Posterior cingulate gyrus (tissue), 11 donors: ENCODE results near the gene ADM2.
"Not testable (repeated sequence)": the region's sequence is repeated elsewhere in the genome, so short reads cannot be mapped to it uniquely, and the experiment has no call there.

Source experiments
- DNase-seq, 10 donors: peaks; one replicate each; pipeline versions ENCODE4 v3.0.0 to v3.0.0-alpha.2; 2020 to 2021; ENCODE audit warnings: mixed read lengths in 3 of 10
- intact Hi-C: fragments of 100-400 bp; cut with DNase I; formaldehyde crosslinking; loops from one replicate; pipeline ENCODE4 v1.15.1; 2023

The ADM2 gene

GRCh38 chr22:50503475-50504145, 22.3 kb downstream of the ADM2 start:
- DNase-seq: no peak
- intact Hi-C loops: loop anchor here (10.0 kb wide), 2 partner anchors 159 to 259 kb away; partner anchors contain the start of genes PPP6R2 and TUBGCP6

DNA sequence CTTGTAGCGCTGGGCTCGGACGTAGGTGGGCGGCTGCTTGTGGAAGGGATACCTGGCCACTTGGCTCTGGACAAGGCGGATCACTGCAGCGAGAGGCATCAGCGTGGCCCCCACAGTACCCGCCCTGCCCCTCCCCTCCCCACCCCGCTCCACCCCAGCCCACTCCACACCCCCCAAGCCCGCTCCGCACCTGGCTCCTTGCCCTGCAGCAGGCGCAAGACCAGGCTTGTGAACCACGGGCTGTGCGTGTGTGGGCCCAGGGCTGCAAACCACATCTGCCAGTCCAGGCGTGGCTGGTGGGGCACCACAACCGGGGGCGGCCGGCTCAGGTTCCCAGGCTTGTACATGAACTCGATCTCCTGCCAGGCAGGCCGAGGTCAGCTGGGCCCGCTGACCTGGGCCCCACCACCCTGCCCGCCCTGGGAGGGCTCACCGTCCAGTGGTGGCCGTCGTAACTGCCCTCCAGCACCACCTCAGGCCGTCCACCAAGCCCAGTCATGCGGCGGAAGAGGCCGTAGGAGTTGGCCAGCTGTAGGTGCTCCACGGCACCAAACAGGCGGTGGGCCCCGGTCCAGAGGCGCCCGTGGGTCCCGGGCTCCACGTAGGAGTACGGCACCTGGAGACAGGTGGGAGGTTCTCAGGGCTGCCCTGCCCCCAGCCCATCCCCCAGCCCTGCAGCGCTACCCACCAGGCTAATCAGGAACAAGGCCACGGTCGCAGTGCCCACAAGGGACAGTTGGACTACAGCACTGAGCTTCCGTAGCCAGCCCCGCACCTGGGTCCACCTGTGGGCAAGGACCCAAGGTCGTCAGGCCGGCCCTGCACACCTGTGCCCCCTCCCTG, 23.2 kb downstream of the ADM2 start:
- intact Hi-C loops: loop anchor here (10.0 kb wide), 2 partner anchors 160 to 260 kb away; partner anchors contain the start of genes PPP6R2 and TUBGCP6
- no peak for DNase-seq

DNA sequence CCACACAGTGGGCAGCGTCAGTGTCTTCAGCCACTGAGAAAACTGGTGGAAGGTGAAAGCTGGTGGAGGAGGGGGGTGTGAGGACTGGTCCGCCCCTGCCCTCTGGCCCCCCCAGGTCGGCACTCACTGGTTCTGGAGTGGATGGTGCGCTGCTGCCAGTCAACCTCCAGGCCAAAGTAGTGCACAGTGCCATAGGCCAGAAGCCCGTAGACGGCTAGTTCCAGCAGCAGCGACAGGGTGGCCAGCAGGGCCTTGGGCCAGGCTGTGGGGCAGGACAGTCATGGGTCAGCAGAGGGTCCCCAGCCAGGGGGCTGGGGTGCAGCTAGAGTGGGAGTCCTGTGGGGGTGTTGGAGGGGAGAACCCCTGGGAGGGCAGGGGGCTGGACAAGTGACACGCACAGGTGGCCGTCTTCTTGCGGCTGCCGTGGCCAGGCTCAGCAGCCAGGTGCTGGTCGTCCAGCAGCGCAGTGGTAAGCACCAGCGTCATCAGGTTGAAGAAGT, 24.0 kb downstream of the ADM2 start:
- intact Hi-C loops: loop anchor here (10.0 kb wide), 2 partner anchors 161 to 261 kb away; partner anchors contain the start of genes PPP6R2 and TUBGCP6

GRCh38 chr22:50505776-50506610, 24.6 kb downstream of the ADM2 start:
- intact Hi-C loops: loop anchor here (10.0 kb wide), 2 partner anchors 161 to 261 kb away; partner anchors contain the start of genes PPP6R2 and TUBGCP6

More for the DNA sequence above, 24.0 kb downstream of the ADM2 start:
- DNase-seq: no peak

GRCh38 chr22:50506611-50507420, 25.5 kb downstream of the ADM2 start:
- intact Hi-C loops: loop anchor here (10.0 kb wide), 2 partner anchors 162 to 262 kb away; partner anchors contain the start of genes PPP6R2 and TUBGCP6
- no peak for DNase-seq

More at GRCh38 chr22:50505776-50506610, 24.6 kb downstream of the ADM2 start:
- no peak for DNase-seq

- DNase-seq: peak; percentile 80 to 99 (median 88)
- intact Hi-C loops: loop anchor here (10.0 kb wide), 2 partner anchors 163 to 263 kb away; partner anchors contain the start of genes PPP6R2 and TUBGCP6
Observed at GRCh38 chr22:50507421-50507990, 26.2 kb downstream of the ADM2 start, which contains the start of gene LMF2. TSS of gene LMF2 (minus strand) at chr22:50507702. CDS start at chr22:50507675, 27 bp downstream.

DNA sequence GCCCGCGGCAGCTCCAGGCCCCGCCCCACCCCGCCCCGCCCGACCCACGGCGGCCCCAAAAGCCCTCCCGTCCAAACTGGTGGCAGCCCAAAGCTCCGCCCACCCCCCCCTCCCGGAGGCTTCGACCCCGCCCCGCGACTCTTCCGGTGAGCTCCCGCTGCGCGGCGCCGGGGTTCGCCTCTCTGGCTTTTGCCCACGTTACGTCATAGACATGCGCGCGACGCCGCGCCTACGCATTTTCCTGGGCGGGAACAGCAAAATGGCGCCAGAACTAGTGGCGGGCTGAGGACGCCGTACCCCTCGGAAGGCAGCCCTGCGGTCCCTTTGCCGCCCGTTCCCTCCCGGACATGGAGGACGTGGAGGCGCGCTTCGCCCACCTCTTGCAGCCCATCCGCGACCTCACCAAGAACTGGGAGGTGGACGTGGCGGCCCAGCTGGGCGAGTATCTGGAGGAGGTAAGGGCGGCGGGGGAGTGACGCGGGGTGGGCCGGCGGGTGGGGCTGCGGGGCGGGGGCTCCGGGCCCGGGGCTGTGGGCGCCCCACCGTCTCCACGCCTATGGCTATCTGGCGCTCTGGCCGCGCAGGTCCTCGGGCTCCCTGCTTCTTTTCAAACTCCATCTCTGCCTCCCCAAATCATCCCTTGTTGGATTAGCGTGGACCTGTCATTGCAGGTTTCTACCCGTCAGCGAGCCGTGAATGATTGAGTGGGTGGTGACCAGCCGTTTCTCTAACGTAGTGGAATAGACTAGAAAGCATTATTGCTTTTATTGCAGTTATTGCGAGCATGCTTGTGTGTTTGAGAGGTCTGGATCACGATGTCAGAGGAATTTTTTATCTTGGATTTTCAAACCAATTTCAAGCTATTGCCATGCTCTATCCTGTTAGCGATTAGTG, 26.9 kb downstream of the ADM2 start, which contains the start of gene NCAPH2:
Gene NCAPH2, plus strand, starts transcription at position 234 of the 894 bp plus-strand sequence. Its CDS starts 114 bp downstream, at position 348.
- DNase-seq: peak; percentile 93 to 99 (median 96)
- intact Hi-C loops: loop anchor here (2.0 to 10.0 kb wide), 3 partner anchors 17 to 263 kb away; partner anchors contain the start of genes PPP6R2, SCO2 and TUBGCP6

DNA sequence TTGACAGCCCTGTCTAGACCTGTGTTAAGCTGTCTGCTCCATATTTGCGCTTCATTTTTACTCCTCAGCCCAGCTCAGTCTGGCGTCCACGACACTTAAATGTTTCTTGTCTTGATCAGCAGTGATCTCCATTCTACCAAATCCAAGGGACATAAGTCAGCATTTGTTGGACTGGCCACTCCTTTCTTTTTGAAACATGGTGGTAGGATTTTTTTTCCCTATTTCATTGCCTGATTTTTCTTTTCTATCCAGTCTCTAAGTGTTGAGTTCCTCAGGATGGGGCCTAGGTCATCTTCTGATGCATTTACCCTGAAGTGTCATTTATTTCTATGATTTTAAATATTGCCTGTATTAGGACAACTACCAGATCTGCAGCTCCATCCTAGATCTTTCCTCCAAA, 27.6 kb downstream of the ADM2 start:
- no peak for DNase-seq
- intact Hi-C loops: loop anchor here (2.0 to 10.0 kb wide), 3 partner anchors 16 to 264 kb away; partner anchors contain the start of genes PPP6R2, SCO2 and TUBGCP6

- intact Hi-C loops: no loop called here
- DNase-seq: no peak
Observed at GRCh38 chr22:50513175-50513574, 31.8 kb downstream of the ADM2 start.

DNA sequence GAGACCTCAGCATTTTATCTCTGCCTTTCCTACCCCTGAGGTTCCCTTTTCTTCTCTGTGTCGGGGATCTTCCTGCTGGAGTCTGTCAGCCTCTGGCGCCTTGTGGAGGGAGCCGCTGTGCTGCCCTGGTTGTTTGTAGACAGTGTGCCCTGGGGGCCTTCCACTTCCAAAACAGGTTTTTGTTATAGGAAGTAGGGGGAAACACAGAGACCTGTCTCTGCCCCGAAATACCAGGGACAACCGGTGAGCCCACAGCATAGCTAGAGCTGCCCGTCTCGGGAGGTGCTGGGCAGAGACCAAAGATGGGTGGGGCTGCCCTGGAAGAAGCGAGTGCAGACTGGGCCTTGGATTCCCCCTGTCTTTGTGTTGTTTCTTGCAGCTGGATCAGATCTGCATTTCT, 34.7 kb downstream of the ADM2 start:
- intact Hi-C loops: no loop called here
- no peak for DNase-seq

DNA sequence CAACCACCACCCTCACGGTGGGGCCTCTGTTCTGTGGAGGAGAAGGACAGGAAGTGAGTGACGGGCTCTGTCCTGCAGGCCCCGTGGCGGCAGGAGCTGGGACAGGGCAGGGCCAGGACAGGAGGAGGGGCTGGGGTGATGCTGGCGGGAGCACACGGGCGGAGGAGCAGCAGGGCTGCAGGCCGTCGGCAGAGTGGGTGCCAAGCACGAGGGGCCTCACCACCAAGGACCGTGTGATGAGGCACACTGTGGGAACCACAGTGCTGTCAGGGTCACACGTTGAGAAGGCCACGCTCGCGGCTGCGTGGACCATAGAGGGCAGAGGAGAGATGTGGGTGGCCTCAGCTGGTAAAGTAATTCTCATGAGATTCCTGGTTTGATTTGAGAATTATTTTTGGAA, 35.5 kb downstream of the ADM2 start:
- intact Hi-C loops: no loop called here
- no peak for DNase-seq

- intact Hi-C loops: no loop called here
- no peak for DNase-seq
Observed at GRCh38 chr22:50517495-50518260, 36.3 kb downstream of the ADM2 start.

DNA sequence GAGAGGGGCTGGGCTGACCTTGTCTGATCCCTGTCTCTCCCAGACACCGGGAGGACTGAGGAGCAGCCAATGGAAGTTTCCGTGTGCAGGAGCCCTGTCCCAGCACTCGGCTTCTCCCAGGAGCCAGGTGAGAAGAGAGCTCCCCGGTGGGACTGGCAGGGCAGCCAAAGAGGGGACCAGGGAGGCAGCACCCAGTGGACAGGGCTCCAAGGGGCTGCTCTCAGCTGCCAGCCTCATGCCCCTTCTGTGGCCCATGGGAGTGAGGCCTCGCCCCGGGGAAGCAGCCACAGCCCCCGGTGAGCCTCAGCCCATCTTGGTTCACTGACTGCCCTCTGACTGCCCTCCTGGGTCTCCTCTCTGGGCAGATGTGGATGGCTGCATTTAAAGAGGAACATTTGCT, 37.3 kb downstream of the ADM2 start:
- no peak for DNase-seq
- intact Hi-C loops: no loop called here

GRCh38 chr22:50519151-50519550, 37.8 kb downstream of the ADM2 start:
- intact Hi-C loops: no loop called here
- DNase-seq: no peak

DNA sequence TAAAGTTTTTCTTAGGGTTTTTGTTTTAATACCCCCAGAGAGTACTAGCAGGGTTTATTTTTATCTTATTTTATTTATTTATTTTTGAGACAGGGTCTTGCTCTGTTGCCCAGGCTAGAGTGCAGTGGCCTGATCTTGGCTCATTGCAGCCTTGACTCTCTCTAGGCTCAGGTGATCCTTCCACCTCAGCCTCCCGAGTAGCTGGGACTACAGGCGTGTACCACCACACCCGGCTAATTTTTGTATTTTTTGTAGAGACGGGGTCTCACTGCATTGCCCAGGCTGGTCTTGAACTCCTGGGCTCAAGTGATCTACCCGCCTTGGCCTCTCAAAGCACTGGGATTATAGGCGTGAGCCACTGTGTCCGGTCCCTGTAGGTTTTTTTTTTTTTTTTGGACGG, 38.8 kb downstream of the ADM2 start:
- intact Hi-C loops, DNase-seq: not testable (repeated sequence)

- peak in 1 of 10 donors; percentile 80 for DNase-seq
- intact Hi-C loops: no loop called here
Observed at GRCh38 chr22:50520826-50521453, 39.6 kb downstream of the ADM2 start.
